ENCODE measurements around the gene DCUN1D3. TPM values are rescaled to one million over a fixed set of nuclear protein-coding genes. Genes with fewer than 3 reads are reported as not detected.

The DCUN1D3 gene
- total RNA-seq, 1 experiment from 2014 or later, result 16.1 TPM

DNA sequence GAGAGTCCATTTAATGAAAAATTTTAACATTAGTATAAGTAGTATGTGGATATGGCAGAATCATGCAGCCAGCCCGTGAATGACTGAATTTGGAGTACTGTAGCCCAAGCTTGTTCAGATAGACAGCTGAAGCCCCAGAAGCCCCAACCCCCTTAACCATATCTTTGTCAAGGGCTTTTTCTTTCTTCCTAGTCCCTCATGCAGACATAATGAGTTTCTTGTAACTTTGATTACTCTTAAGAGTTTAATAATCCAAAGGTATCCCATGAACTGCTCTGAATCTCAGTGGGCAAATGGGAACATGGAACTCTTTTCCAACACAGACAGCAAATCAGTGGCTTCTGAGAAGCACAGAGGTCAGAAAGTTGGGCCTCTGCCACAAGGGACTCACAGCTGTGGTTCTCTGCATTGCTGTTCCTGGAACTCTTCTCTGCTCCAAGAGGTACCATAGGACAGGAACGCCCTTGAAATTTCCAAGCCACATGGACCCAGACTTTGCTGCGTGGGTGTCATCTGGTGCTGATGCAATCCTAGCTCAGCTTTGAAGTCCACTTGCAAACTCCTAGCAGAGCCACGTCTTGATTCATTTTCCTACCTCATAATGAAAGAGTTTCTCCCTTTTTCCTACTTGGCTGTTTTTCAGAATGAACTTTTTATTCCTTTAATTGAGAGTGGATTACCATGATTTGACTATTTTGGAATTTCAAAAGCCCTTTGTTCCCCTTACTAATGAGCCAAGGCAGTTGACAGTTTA is 18.5 kb upstream of the DCUN1D3 start:
- no peaks in the 10 kb centered on the region for H3K9me3 ChIP-seq (ENCODE audit: control insufficient read depth, low read depth, low read length)
- peak overlapping the region; percentile 47; the same call in 1 of the 2 replicates for H3K14ac ChIP-seq (ENCODE audit: insufficient read depth, low read length)
- no peak overlapping the region for H2BK15ac ChIP-seq (ENCODE audit: low read depth, low read length)
- Mint-ChIP-seq H3K27me3 (ENCODE audit: low read depth) (no peaks in the 10 kb centered on the region), H3K36me3 (ENCODE audit: insufficient read depth in 1 of 3, low read depth in 3 of 3) (peaks cover 9 to 11% (median 9%) of the 10 kb centered on the region in 3 experiments; a peak in 5 of 7 replicates), H3K27ac (peak overlapping the region; percentile 49 to 61 (median 50); a peak in 4 of 7 replicates), H3K4me1 (peaks cover 15% of the 10 kb centered on the region in 2 experiments), H3K9me3 (no peaks in the 10 kb centered on the region), H3K4me3 (no peak overlapping the region)
- no peak overlapping the region for H3K9ac ChIP-seq (ENCODE audit: extremely low read depth, insufficient read length, low read length)
- H2AFZ ChIP-seq (ENCODE audit: low read length), result no peak overlapping the region
- no peak overlapping the region for H4K8ac ChIP-seq (replicated peaks; ENCODE audit: insufficient read length, low read depth, low read length)
- H4K91ac ChIP-seq (ENCODE audit: insufficient read length, low read depth, low read length), result no peak overlapping the region
- peak overlapping the region; percentile 60 for H2BK20ac ChIP-seq (ENCODE audit: low read depth, low read length, poor library complexity, severe bottlenecking)
- H3K79me2 ChIP-seq (ENCODE audit: insufficient read depth, low read length), result no peaks in the 10 kb centered on the region
- no peak for DNase-seq
- WGBS (ENCODE audit: extremely low coverage, insufficient read length, low lambda C conversion rate), result no CpG with 5 or more reads among the region's 4 CpGs
- H3K4me1 ChIP-seq (ENCODE audit: insufficient read depth, low read length), result no peaks in the 10 kb centered on the region
- no peak overlapping the region for H2BK120ac ChIP-seq (ENCODE audit: low read depth, low read length, poor library complexity, severe bottlenecking)
- H4K5ac ChIP-seq (ENCODE audit: insufficient read length, low read depth, low read length), result peak overlapping the region; percentile 63
- TF ChIP-seq, protein P1, sequence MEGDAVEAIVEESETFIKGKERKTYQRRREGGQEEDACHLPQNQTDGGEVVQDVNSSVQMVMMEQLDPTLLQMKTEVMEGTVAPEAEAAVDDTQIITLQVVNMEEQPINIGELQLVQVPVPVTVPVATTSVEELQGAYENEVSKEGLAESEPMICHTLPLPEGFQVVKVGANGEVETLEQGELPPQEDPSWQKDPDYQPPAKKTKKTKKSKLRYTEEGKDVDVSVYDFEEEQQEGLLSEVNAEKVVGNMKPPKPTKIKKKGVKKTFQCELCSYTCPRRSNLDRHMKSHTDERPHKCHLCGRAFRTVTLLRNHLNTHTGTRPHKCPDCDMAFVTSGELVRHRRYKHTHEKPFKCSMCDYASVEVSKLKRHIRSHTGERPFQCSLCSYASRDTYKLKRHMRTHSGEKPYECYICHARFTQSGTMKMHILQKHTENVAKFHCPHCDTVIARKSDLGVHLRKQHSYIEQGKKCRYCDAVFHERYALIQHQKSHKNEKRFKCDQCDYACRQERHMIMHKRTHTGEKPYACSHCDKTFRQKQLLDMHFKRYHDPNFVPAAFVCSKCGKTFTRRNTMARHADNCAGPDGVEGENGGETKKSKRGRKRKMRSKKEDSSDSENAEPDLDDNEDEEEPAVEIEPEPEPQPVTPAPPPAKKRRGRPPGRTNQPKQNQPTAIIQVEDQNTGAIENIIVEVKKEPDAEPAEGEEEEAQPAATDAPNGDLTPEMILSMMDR (conservative IDR thresholded peaks at IDR 0.05), result no peak
- no peak overlapping the region for H3K4me2 ChIP-seq (ENCODE audit: insufficient read depth, insufficient read length, low read length)
- H4K20me1 ChIP-seq (ENCODE audit: control insufficient read depth, insufficient read depth, insufficient read length), result no peaks in the 10 kb centered on the region
- no peaks in the 10 kb centered on the region for H3K27me3 ChIP-seq (ENCODE audit: insufficient read depth, low read length)
- peak overlapping the region; percentile 72 for H2BK5ac ChIP-seq (ENCODE audit: insufficient read length, low read length)
- no peak overlapping the region for H3K23ac ChIP-seq (ENCODE audit: insufficient read length, low read depth, low read length)
- no peak overlapping the region for H3K4ac ChIP-seq (ENCODE audit: low read depth, low read length)
- no peaks in the 10 kb centered on the region for H3K23me2 ChIP-seq (ENCODE audit: insufficient read length, low read depth, low read length, poor library complexity, severe bottlenecking)
- no peaks in the 10 kb centered on the region for H3K79me1 ChIP-seq (ENCODE audit: insufficient read depth, low read depth, low read length, poor library complexity, severe bottlenecking)
- H3K27ac ChIP-seq (ENCODE audit: insufficient read length, low read depth, low read length), result no peak overlapping the region
- no peak overlapping the region for H3K18ac ChIP-seq (ENCODE audit: insufficient read length, low read depth, low read length)
- no peak overlapping the region for H3K56ac ChIP-seq (ENCODE audit: insufficient read length, low read depth, low read length)
- H2AK5ac ChIP-seq (ENCODE audit: insufficient read length, low read length), result no peak overlapping the region
- H2BK12ac ChIP-seq (ENCODE audit: insufficient read length, low read depth, low read length), result no peak overlapping the region
- H3T11ph ChIP-seq (ENCODE audit: low read length), result peak overlapping the region; percentile 13
